NCI-H226 (cell line): ENCODE results near the gene SETDB1.

Source experiments
- DNase-seq: peaks from one replicate; pipeline ENCODE4 v3.0.0-alpha.2; 2015

The SETDB1 gene

GRCh38 chr1:151006327-151007052 lies 80.3 kb downstream of the SETDB1 start, which contains the start of gene MINDY1:
Gene MINDY1 (minus strand): TSS chr1:151006902. CDS start chr1:151002617, 4,285 bp downstream.
- DNase-seq = peak; percentile 73

GRCh38 chr1:151007853-151008243 lies 81.7 kb downstream of the SETDB1 start:
- no peak for DNase-seq

- peak; percentile 88 for DNase-seq
Observed at GRCh38 chr1:151008244-151009205, 82.4 kb downstream of the SETDB1 start, which contains the start of gene PRUNE1. Gene PRUNE1 (plus strand): TSS chr1:151008449. CDS start chr1:151008633, 184 bp downstream.

- no peak for DNase-seq
Observed at GRCh38 chr1:151009206-151009587, 83.0 kb downstream of the SETDB1 start.

DNA sequence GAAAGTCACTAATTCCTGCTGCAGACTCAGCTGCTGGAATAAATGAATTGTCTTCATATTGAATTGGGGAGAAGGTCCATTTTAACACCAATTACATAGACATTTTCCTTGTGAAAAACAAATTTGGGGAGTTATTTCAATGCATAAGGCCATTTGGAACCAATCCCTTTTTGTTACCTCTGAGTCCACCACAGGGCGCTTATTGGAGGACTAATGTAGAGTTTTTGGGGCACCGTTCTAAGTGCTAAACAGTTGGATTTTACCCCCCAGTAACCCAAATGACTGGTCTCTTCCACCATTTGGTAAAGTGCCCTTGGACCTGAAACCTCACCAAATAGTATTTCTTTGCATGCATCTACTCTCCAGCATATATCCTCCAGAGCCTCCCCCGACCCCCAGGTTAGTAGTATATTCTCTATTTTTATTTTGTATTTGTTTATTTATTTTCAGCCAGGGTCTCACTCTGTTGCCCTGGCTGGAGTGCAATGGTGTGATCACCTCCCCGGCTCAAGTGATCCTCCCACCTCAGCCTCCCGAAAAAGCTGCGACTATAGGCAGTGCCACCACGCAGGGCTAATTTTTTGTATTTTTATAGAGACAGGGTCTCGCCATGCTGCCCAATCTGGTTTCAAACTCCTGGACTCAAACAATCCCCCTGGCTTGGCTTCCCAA lies 83.6 kb downstream of the SETDB1 start:
- DNase-seq = no peak

GRCh38 chr1:151010346-151010726 lies 84.2 kb downstream of the SETDB1 start:
- no peak for DNase-seq

DNA sequence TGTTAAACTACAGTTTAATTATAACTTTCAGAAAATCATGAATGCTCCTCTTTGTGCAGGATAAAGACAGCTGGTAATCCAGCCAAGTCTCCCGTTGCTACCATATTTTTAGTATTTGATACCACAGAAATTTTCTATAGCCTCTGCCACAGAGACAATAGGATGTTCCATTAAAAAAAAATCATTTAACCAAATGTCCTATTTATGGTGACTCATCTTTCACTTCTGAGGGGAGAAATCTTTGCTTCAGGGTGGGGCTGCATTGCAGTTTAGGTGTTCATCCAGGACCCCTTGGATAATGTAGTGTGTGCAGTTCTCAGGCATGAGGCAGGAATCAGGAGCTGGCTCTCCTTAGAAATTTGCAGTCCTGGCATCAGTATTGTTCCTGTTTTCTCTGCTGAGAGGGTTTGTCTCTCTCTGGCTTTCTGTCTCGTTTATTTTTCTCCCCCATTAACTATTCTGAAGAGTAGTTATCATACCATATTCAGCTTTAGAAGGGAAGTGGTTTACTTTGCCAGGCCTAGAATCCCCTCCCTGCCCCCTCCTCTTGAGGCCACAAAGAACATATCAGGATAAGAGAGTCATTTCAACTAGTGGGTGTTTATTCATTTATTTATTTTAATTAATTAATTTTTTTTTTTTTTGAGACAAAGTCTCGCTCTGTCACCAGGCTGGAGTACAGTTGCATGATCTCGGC lies 85.1 kb downstream of the SETDB1 start:
- no peak for DNase-seq

- DNase-seq = no peak
Observed at GRCh38 chr1:151012684-151013471, 86.7 kb downstream of the SETDB1 start.

DNA sequence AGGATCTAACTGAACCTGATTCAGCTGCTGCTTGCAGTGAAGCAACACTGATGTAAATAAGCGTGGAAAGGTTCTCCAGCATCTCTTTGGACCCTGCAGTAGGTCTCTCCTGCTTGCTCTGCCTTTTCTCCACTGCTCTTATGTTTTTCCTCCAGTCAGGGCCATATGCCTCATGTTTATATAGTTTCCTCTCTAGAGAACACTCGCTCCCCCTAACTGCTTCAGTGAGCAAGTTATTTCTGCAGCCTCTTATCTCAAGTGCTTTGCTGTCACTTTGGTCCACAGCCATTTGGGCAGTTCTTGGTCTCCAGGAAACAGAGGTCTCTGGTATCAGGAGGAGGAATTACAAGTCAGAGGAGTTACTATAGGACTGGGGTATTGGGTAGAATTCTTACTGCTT lies 87.4 kb downstream of the SETDB1 start:
- no peak for DNase-seq
